ENCODE data around the gene STK31. TPM values are rescaled to one million over a fixed set of nuclear protein-coding genes. Genes with fewer than 3 reads are reported as not detected.
"Not testable (repeated sequence)": the region's sequence is repeated elsewhere in the genome, so short reads cannot be mapped to it uniquely, and the experiment has no call there.

The STK31 gene
- total RNA-seq, 1 donor from 2014 or later = not detected

GRCh38 chr7:23852988-23853387 is 143.0 kb downstream of the STK31 start:
- Histone ChIP-seq H3K4me3 (no peak overlapping the region), H3K36me3 (no peaks in the 10 kb centered on the region), H3K4me1 (no peaks in the 10 kb centered on the region), H3K9me3 (replicated peaks) (peaks cover 53% of the 10 kb centered on the region), H3K27me3 (ENCODE audit: low read depth) (no peaks in the 10 kb centered on the region), H3K27ac (replicated peaks) (no peak overlapping the region)
- no peak for DNase-seq
- TF ChIP-seq CTCF (IDR thresholded peaks at IDR 0.05; ENCODE audit: borderline replicate concordance) = no peak
- intact Hi-C loops (cut with micrococcal nuclease) = no loop called here

GRCh38 chr7:23863209-23863787 is 153.3 kb downstream of the STK31 start:
- no peak overlapping the region for H3K4me3 ChIP-seq
- H3K27ac ChIP-seq (replicated peaks) = no peak overlapping the region
- peaks cover 14% of the 10 kb centered on the region for H3K9me3 ChIP-seq (replicated peaks)
- no peaks in the 10 kb centered on the region for H3K36me3 ChIP-seq
- no peak for DNase-seq
- no peaks in the 10 kb centered on the region for H3K27me3 ChIP-seq (ENCODE audit: low read depth)
- H3K4me1 ChIP-seq = no peaks in the 10 kb centered on the region
- intact Hi-C loops (cut with micrococcal nuclease) = no loop called here
- TF ChIP-seq CTCF (IDR thresholded peaks at IDR 0.05; ENCODE audit: borderline replicate concordance) = no peak

- H3K4me3 ChIP-seq = no peak overlapping the region
- DNase-seq = no peak
- H3K4me1 ChIP-seq = no peaks in the 10 kb centered on the region
- no peak overlapping the region for H3K27ac ChIP-seq (replicated peaks)
- intact Hi-C loops (cut with micrococcal nuclease) = no loop called here
- H3K36me3 ChIP-seq = no peaks in the 10 kb centered on the region
- H3K27me3 ChIP-seq (ENCODE audit: low read depth) = no peaks in the 10 kb centered on the region
- peaks cover 14% of the 10 kb centered on the region for H3K9me3 ChIP-seq (replicated peaks)
- no peak for TF ChIP-seq CTCF (IDR thresholded peaks at IDR 0.05; ENCODE audit: borderline replicate concordance)
Measured at GRCh38 chr7:23864973-23865372, 155.0 kb downstream of the STK31 start.

- no peaks in the 10 kb centered on the region for H3K4me1 ChIP-seq
- no peak overlapping the region for H3K4me3 ChIP-seq
- DNase-seq = no peak
- intact Hi-C loops (cut with micrococcal nuclease) = no loop called here
- H3K27ac ChIP-seq (replicated peaks) = no peak overlapping the region
- no peaks in the 10 kb centered on the region for H3K27me3 ChIP-seq (ENCODE audit: low read depth)
- peaks cover 6% of the 10 kb centered on the region for H3K9me3 ChIP-seq (replicated peaks)
- H3K36me3 ChIP-seq = no peaks in the 10 kb centered on the region
- TF ChIP-seq CTCF (IDR thresholded peaks at IDR 0.05; ENCODE audit: borderline replicate concordance) = no peak
Measured at GRCh38 chr7:23873306-23873705, 163.3 kb downstream of the STK31 start.

- H3K4me3 ChIP-seq; H3K36me3 ChIP-seq; H3K27ac ChIP-seq (replicated peaks); H3K4me1 ChIP-seq; H3K27me3 ChIP-seq (ENCODE audit: low read depth); DNase-seq; intact Hi-C loops (cut with micrococcal nuclease); H3K9me3 ChIP-seq (replicated peaks): not testable (repeated sequence)
Measured at GRCh38 chr7:23876526-23876925, 166.5 kb downstream of the STK31 start.

Other genes starting within 250 kb of the STK31 start
- gene IGF2BP3, start 239.7 kb upstream of the STK31 start, total RNA-seq = 0.38 TPM
- gene TRA2A, start 178.2 kb upstream of the STK31 start, total RNA-seq = 25.6 TPM
- 8.9 TPM for gene CCDC126, start 112.8 kb upstream of the STK31 start, total RNA-seq
- 2.9 TPM for gene FAM221A, start 30.0 kb upstream of the STK31 start, total RNA-seq